Sigmoid colon (tissue), 4 donors: ENCODE measurements around the gene TSHZ1.

Experiments
- EP300 ChIP-seq, 4 donors: sonication (generic); formaldehyde crosslinking; IDR thresholded peaks; one replicate each; pipeline ENCODE4 v1.6.1; 2017; ENCODE audit warnings: antibody characterized with exemption in 4 of 4
- POLR2A ChIP-seq, 2 donors: fragments of 450-650 bp; IDR thresholded peaks; one replicate each; pipeline ENCODE4 v1.6.1; 2016; ENCODE audit warnings: antibody characterized with exemption in 2 of 2, mild to moderate bottlenecking in 2 of 2, moderate library complexity in 2 of 2
- POLR2AphosphoS5 ChIP-seq, 4 donors: sonication (generic); formaldehyde crosslinking; IDR thresholded peaks; one replicate each; pipeline ENCODE4 v1.6.1; 2017; ENCODE audit warnings: antibody characterized with exemption in 4 of 4
- TF ChIP-seq, protein P1 (sequence below), 4 experiments: fragments of 450-650 bp in 3 of 4; fragments of 200-600 bp in 1 of 4; IDR thresholded peaks; one replicate each; pipeline ENCODE4 v1.5.1; 2016 to 2019; ENCODE audit warnings: antibody characterized with exemption in 4 of 4, mild to moderate bottlenecking in 3 of 4, moderate library complexity in 2 of 4

DNA sequence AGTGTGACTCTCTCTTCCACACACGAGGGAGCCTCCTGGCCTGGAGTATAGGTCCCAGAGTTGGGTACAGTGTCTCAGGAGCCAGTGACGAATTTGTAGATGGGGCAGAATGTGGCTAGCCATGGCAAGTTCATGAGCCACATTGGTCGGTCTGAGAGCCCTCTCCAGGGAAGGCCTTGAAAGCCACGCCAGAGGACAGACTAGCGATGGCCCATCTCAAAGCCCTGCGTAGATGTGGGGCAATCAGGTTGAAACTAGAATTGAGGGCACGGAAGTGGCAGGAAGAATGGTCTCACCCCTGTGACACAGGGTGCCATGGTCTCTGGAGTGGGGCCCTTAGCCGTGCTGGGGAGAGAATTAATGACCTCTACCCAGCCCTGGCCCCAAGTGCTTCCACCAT is 106.2 kb downstream of the TSHZ1 start:
- TF ChIP-seq, protein P1, sequence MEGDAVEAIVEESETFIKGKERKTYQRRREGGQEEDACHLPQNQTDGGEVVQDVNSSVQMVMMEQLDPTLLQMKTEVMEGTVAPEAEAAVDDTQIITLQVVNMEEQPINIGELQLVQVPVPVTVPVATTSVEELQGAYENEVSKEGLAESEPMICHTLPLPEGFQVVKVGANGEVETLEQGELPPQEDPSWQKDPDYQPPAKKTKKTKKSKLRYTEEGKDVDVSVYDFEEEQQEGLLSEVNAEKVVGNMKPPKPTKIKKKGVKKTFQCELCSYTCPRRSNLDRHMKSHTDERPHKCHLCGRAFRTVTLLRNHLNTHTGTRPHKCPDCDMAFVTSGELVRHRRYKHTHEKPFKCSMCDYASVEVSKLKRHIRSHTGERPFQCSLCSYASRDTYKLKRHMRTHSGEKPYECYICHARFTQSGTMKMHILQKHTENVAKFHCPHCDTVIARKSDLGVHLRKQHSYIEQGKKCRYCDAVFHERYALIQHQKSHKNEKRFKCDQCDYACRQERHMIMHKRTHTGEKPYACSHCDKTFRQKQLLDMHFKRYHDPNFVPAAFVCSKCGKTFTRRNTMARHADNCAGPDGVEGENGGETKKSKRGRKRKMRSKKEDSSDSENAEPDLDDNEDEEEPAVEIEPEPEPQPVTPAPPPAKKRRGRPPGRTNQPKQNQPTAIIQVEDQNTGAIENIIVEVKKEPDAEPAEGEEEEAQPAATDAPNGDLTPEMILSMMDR (IDR thresholded peaks at IDR 0.05), result no peak
- TF ChIP-seq EP300 (IDR thresholded peaks at IDR 0.05), result no peak
- TF ChIP-seq POLR2AphosphoS5 (IDR thresholded peaks at IDR 0.05), result no peak
- no peak for TF ChIP-seq POLR2A (IDR thresholded peaks at IDR 0.05)
